SKM-1 treated with dmso at 0.1 percent for 144 hours (cell line): ENCODE measurements around the gene PCDHGA9.
"Not testable (repeated sequence)": the region's sequence is repeated elsewhere in the genome, so short reads cannot be mapped to it uniquely, and the experiment has no call there.

Experiments
- DNase-seq: peaks from one replicate; lab custom pipeline; 2025; ENCODE audit not compliant: unreplicated experiment; lab: John Stamatoyannopoulos, UW

PCDHGA9 gene

DNA sequence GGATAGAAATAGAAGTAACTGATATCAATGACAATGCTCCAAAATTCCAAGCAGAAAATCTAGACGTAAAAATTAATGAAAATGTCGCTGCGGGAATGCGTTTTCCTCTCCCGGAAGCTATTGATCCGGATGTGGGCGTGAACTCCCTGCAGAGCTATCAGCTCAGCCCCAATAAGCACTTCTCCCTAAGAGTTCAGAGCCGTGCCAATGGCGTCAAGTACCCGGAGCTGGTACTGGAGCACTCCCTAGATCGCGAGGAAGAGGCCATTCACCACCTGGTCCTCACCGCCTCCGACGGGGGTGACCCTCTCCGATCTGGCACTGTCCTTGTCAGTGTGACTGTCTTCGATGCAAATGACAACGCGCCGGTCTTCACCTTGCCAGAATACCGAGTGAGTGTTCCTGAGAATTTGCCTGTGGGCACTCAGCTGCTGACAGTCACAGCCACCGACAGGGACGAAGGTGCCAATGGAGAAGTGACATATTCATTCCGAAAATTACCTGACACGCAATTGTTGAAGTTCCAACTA lies 11.0 kb downstream of the PCDHGA9 start:
- DNase-seq, result no peak

DNA sequence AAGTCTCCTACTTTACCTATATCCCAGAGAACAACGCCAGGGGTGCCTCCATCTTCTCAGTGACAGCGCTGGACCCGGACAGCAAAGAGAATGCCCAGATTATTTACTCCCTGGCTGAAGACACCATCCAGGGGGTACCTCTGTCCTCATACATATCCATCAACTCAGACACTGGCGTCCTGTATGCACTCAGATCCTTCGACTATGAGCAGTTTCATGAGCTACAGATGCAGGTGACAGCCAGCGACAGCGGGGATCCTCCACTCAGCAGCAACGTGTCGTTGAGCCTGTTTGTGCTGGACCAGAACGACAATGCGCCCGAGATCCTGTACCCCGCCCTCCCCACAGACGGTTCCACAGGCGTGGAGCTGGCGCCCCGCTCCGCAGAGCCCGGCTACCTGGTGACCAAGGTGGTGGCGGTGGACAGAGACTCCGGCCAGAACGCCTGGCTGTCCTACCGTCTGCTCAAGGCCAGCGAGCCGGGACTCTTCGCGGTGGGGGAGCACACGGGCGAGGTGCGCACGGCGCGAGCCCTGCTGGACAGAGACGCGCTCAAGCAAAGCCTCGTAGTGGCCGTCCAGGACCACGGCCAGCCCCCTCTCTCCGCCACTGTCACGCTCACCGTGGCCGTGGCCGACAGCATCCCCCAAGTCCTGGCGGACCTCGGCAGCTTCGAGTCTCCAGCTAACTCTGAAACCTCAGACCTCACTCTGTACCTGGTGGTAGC lies 12.1 kb downstream of the PCDHGA9 start:
- not testable (repeated sequence) for DNase-seq

DNA sequence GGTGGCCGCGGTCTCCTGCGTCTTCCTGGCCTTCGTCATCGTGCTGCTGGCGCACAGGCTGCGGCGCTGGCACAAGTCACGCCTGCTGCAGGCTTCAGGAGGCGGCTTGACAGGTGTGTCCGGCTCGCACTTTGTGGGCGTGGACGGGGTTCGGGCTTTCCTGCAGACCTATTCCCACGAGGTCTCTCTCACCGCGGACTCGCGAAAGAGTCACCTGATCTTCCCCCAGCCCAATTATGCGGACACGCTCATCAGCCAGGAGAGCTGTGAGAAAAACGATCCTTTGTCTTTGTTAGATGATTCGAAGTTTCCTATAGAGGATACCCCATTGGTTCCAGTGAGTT lies 12.7 kb downstream of the PCDHGA9 start:
- DNase-seq, result not testable (repeated sequence)

DNA sequence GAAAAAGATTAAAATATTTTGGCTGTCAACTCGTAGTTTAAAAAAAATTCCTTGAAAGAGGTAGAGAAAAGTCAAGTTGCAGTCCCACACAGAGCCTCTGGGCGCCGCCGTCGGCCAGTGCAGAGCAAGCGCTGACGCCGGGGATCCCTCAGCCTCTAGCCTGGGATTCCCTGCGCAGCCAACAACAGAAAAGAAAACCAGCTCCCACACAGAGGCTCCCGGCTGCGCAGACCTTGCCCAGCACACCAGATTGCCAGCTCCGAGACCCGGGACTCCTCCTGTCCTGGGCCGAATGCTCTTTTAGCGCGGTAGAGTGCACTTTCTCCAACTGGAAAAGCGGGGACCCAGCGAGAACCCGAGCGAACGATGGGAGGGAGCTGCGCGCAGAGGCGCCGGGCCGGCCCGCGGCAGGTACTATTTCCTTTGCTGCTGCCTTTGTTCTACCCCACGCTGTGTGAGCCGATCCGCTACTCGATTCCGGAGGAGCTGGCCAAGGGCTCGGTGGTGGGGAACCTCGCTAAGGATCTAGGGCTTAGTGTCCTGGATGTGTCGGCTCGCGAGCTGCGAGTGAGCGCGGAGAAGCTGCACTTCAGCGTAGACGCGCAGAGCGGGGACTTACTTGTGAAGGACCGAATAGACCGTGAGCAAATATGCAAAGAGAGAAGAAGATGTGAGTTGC lies 15.1 kb downstream of the PCDHGA9 start, which contains the start of gene PCDHGB7:
PCDHGB7 (plus strand) TSS at position 184 of the 679 bp plus-strand sequence; CDS start at position 367, 183 bp downstream.
- DNase-seq, result peak; percentile 37

DNA sequence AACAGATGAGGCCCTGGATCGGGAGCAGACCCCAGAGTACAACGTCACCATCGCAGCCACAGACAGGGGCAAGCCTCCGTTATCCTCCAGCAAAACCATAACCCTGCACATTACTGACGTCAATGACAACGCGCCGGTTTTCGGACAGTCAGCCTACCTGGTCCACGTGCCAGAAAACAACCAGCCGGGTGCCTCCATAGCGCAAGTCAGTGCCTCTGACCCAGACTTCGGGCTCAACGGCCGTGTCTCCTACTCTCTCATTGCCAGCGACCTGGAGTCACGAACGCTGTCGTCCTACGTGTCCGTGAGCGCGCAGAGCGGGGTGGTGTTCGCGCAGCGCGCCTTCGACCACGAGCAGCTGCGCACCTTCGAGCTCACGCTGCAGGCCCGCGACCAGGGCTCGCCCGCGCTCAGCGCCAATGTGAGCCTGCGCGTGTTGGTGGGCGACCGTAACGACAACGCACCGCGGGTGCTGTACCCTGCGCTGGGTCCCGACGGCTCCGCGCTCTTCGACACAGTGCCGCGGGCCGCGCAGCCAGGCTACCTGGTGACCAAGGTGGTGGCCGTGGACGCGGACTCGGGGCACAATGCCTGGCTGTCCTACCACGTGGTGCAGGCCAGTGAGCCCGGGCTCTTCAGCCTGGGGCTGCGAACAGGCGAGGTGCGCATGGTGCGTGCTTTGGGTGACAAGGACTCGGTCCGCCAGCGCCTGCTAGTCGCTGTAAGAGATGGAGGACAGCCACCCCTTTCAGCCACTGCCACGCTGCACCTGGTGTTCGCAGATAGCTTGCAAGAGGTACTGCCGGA lies 16.7 kb downstream of the PCDHGA9 start:
- no peak for DNase-seq

DNA sequence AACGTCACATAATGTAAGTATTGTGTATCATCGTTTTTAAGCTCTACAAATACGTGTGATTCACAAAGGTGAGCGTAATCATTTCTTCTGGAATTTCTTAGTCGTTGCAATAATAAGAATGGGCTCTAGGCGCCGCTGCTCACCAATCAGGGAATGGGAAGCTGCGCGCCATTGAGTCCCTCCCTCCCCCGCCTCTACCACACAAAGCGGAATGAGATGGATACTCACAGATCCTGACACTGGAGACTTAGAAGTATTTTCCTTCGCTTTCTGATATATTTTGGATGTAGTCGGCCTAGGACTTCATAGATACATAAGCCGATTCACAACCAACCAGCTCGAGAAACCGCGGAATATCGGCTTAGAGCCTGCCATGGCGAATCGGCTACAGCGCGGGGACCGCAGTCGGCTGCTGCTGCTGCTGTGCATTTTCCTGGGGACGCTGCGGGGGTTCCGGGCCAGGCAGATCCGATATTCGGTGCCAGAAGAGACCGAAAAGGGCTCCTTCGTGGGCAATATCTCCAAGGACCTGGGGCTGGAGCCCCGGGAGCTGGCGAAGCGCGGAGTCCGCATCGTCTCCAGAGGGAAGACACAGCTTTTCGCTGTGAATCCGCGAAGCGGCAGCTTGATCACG lies 18.4 kb downstream of the PCDHGA9 start, which contains the start of gene PCDHGA11:
PCDHGA11 (plus strand) TSS at position 197 of the 634 bp plus-strand sequence; CDS start at position 374, 177 bp downstream.
- no peak for DNase-seq

DNA sequence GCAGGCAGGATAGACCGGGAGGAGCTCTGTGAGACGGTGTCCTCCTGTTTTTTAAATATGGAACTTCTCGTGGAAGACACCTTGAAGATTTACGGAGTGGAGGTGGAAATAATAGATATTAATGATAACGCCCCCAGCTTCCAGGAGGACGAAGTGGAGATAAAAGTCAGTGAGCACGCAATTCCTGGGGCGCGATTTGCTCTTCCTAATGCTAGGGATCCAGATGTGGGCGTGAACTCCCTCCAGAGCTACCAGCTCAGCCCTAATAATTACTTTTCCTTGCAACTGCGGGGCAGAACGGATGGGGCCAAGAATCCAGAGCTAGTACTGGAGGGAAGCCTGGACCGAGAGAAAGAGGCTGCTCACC lies 18.9 kb downstream of the PCDHGA9 start:
- DNase-seq, result no peak

DNA sequence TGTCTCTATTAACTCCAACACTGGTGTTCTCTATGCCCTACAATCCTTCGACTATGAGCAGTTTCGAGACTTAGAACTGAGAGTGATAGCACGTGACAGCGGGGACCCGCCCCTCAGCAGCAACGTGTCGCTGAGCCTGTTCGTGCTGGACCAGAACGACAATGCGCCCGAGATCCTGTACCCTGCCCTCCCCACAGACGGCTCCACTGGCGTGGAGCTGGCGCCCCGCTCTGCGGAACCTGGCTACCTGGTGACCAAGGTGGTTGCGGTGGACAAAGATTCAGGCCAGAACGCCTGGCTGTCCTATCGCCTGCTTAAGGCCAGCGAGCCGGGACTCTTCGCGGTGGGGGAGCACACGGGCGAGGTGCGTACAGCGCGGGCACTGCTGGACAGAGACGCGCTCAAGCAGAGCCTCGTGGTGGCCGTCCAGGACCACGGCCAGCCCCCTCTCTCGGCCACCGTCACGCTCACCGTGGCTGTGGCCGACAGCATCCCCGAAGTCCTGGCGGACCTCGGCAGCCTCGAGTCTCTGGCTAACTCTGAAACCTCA lies 20.2 kb downstream of the PCDHGA9 start:
- DNase-seq, result no peak

DNA sequence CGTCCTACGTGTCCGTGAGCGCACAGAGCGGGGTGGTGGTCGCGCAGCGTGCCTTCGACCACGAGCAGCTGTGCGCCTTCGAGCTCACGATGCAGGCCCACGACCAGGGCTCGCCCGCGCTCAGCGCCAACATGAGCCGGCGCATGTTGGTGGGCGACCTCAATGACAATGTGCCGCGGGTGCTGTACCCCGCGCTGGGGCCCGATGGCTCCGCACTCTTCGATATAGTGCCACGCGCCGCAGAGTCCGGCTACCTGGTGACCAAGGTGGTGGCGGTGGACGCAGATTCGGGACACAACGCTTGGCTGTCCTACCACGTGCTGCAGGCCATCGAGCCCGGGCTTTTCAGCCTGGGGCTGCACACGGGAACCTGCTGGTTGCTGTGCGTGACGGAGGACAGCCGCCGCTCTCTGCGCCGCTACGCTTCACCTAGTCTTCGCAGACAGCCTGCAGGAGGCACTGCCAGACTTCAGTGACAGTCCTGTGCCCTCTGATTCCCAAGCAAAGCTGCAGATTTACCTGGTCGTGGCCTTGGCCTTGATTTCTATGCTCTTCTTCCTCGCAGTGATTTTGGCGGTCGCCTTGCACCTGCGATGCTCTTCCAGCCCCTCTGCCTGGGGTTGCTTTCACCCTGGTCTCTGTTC lies 25.3 kb downstream of the PCDHGA9 start:
- no peak for DNase-seq

DNA sequence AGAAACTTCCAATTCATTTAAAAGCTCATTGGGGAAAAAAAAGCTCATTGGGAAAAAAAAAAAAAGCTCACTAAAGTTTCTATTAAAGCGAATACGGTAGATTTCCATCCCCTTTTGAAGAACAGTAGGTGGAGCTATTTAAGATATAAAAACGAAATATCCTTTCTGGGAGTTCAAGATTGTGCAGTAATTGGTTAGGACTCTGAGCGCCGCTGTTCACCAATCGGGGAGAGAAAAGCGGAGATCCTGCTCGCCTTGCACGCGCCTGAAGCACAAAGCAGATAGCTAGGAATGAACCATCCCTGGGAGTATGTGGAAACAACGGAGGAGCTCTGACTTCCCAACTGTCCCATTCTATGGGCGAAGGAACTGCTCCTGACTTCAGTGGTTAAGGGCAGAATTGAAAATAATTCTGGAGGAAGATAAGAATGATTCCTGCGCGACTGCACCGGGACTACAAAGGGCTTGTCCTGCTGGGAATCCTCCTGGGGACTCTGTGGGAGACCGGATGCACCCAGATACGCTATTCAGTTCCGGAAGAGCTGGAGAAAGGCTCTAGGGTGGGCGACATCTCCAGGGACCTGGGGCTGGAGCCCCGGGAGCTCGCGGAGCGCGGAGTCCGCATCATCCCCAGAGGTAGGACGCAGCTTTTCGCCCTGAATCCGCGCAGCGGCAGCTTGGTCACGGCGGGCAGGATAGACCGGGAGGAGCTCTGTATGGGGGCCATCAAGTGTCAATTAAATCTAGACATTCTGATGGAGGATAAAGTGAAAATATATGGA lies 27.9 kb downstream of the PCDHGA9 start, which contains the start of gene PCDHGA12:
PCDHGA12 (plus strand) TSS at position 176 of the 782 bp plus-strand sequence; CDS start at position 429, 253 bp downstream.
- DNase-seq, result no peak

DNA sequence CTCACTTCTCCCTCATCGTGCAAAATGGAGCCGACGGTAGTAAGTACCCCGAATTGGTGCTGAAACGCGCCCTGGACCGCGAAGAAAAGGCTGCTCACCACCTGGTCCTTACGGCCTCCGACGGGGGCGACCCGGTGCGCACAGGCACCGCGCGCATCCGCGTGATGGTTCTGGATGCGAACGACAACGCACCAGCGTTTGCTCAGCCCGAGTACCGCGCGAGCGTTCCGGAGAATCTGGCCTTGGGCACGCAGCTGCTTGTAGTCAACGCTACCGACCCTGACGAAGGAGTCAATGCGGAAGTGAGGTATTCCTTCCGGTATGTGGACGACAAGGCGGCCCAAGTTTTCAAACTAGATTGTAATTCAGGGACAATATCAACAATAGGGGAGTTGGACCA lies 28.7 kb downstream of the PCDHGA9 start:
- no peak for DNase-seq

DNA sequence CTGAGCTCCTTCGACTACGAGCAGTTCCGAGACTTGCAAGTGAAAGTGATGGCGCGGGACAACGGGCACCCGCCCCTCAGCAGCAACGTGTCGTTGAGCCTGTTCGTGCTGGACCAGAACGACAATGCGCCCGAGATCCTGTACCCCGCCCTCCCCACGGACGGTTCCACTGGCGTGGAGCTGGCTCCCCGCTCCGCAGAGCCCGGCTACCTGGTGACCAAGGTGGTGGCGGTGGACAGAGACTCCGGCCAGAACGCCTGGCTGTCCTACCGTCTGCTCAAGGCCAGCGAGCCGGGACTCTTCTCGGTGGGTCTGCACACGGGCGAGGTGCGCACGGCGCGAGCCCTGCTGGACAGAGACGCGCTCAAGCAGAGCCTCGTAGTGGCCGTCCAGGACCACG lies 29.7 kb downstream of the PCDHGA9 start:
- not testable (repeated sequence) for DNase-seq

DNA sequence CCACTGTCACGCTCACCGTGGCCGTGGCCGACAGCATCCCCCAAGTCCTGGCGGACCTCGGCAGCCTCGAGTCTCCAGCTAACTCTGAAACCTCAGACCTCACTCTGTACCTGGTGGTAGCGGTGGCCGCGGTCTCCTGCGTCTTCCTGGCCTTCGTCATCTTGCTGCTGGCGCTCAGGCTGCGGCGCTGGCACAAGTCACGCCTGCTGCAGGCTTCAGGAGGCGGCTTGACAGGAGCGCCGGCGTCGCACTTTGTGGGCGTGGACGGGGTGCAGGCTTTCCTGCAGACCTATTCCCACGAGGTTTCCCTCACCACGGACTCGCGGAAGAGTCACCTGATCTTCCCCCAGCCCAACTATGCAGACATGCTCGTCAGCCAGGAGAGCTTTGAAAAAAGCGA lies 30.1 kb downstream of the PCDHGA9 start:
- DNase-seq, result not testable (repeated sequence)

DNA sequence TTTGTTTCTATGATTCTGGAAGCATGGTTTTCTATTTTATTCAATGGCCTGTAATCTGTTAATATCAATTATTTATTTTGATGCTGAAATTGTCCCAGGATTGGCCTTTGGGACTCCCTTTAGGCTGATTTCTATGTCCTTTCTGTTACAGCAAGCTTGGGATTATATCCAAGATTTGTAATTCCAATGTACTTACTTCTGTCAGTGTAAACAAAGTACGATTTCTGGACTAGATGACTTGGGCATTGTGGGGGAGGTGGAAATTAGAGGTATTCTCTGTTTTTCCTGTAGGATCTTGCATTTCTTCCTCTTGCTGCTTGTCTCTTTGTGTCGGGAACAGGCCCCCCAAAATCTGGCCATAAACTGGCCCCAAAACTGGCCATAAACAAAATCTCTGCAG lies 31.4 kb downstream of the PCDHGA9 start:
- DNase-seq, result no peak

DNA sequence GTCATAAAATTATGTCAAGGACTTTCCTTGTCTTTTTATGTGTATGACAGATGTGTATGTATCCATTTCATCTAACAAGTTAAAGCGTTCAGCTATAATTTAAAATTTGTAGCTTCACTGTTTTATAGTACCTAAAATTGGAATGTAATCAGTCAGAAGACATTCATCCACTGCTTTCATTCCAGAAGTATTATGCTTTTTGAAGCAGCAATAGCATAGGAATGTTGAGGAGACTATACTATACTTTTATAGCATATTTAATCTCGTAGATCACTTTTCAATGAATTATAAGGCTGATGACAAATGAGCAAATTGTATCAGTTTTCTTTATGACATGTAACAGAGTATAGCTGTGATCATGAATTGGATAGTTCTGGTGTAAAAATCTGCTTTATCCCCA lies 34.6 kb downstream of the PCDHGA9 start:
- DNase-seq, result no peak

DNA sequence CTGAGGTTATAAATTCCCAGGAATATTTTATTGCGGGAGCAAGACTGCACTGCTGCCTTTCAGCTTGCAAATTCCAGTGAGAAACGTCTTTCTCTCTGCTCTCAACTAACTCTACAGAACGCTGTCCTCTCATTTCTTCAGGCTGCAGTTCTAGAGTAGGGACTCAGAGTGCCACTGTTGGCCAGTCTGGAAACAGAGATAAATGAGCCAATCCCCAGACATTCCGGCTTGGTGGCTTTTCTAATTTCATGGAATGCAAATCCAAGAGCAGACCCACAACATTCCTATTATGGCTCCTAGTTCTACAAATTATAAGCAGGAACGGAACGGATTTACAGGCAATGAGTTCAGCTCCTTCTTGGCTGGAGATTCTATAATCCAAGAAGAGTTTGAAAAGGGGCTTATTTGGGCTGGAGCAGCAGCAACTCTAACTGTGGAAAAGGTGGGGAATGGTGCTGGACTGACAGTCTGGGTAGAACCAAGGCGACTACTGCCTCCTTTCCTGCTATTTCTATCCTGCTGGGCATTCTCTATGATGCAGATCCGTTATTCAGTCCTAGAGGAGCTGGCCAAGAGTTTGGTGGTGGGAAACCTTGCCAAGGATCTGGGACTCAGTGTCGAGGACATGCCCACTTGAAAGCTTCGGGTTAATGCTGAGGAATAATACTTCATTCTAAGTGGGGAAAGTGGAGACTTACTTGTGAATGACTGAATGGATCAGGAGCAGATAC lies 37.0 kb downstream of the PCDHGA9 start:
- DNase-seq, result no peak

DNA sequence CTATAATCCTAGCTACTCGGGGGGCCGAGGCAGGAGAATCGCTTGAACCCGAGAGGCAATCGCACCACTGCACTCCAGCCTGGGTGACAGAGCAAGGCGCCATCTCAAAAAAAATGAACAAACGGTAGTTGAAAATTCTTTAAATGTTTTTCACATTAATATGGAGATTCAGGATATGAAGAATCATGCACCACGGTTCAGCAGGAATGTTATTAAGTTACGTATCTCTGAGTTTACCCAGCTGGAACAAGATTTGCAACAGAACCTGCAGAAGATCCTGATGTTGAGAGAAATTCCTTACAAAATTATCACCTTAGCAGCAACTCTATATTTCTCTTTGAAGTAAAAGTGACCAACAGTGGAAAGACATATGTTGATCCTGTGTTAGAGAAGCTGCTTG lies 37.8 kb downstream of the PCDHGA9 start:
- no peak for DNase-seq

DNA sequence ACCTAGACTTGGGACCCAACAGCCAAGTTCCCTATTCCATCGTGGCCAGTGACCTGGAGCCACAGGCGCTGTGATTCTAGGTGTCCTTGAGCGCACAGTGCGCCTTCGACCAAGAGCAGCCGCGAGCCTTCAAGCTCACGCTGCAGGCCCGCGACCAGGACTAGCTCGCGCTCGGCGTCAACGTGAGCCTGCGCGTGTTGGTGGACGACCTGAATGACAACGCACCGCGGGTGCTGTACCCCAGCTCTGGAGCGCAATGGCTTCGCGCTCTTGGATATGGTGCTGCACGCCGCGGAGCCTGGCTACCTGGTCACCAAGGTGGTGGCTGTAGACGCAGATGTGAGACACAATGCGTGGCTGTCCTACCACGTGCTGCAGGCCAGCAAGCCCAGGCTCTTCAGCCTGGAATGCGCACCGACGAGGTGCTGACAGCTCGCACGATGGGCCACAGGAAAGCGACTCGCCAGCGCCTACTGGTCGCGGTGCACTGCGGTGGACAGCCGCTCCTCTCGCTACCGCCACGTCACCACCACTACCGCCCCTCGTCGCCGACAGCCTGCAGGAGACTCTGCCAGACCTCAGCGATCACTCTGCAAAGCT lies 39.1 kb downstream of the PCDHGA9 start:
- DNase-seq, result no peak
